HEK293 (cell line): Measurements from ENCODE around the gene TRIM7.
"Not testable (repeated sequence)": the region's sequence is repeated elsewhere in the genome, so short reads cannot be mapped to it uniquely, and the experiment has no call there.

Experiments
- CTCF ChIA-PET: fragments of 350-600 bp; formaldehyde crosslinking; extraction: SDS; loops from one replicate; lab custom pipeline; 2021; ENCODE audit warnings: antibody characterized with exemption; lab: Yijun Ruan, JAX
- POLR2A ChIA-PET: fragments of 300-600 bp; formaldehyde crosslinking; extraction: SDS; loops from one replicate; lab custom pipeline; 2020; ENCODE audit warnings: antibody characterized with exemption, inconsistent platforms; lab: Yijun Ruan, JAX
- H3K27ac ChIP-seq: fragments of 200-500 bp; sonication (Bioruptor generic); 2 replicates; pipeline ENCODE4 v1.5.1; 2014; ENCODE audit warnings: low read depth, low read length, control low read depth, inconsistent platforms; ENCODE audit errors: extremely low read depth
- H3K36me3 ChIP-seq, 2 experiments: fragments of 200-500 bp in 1 of 2; sonication (Bioruptor generic) in 1 of 2; 1 replicate in 1 of 2; 2 replicates in 1 of 2; pipeline ENCODE4 v1.5.1; 2014 to 2017; ENCODE audit warnings: inconsistent platforms in 2 of 2, low read length in 2 of 2; ENCODE audit not compliant: control insufficient read depth in 2 of 2, insufficient read depth in 1 of 2
- H3K4me1 ChIP-seq: fragments of 200-500 bp; sonication (Bioruptor generic); 2 replicates; pipeline ENCODE4 v1.5.1; 2014; ENCODE audit warnings: mild to moderate bottlenecking, low read length, inconsistent platforms; ENCODE audit not compliant: control insufficient read depth, insufficient read depth
- H3K4me3 ChIP-seq: 2 replicates; pipeline ENCODE4 v1.5.1; 2011; ENCODE audit warnings: low read depth, mild to moderate bottlenecking, control low read depth, low read length, moderate library complexity
- H3K9me3 ChIP-seq: fragments of 200-500 bp; sonication (Bioruptor generic); 2 replicates; pipeline ENCODE4 v1.5.1; 2014; ENCODE audit warnings: low read depth, low read length, inconsistent platforms; ENCODE audit not compliant: control insufficient read depth, insufficient read depth
- IKZF3 ChIP-seq: fragments of 450-650 bp; IDR thresholded peaks from 2 replicates; pipeline ENCODE4 v1.5.0; 2018; ENCODE audit warnings: missing biosample characterization, mild to moderate bottlenecking, missing genetic modification characterization, moderate library complexity
- OSR2 ChIP-seq: fragments of 450-650 bp; formaldehyde crosslinking; IDR thresholded peaks from 2 replicates; pipeline ENCODE4 v1.5.1; 2016; ENCODE audit warnings: missing biosample characterization, missing genetic modification characterization
- SP3 ChIP-seq: fragments of 450-650 bp; formaldehyde crosslinking; IDR thresholded peaks from 2 replicates; pipeline ENCODE4 v1.5.1; 2016; ENCODE audit warnings: missing biosample characterization, missing genetic modification characterization
- SP7 ChIP-seq: fragments of 450-650 bp; formaldehyde crosslinking; IDR thresholded peaks from 2 replicates; pipeline ENCODE4 v1.5.1; 2016; ENCODE audit warnings: missing biosample characterization, missing genetic modification characterization
- ZBTB17 ChIP-seq: fragments of 450-650 bp; formaldehyde crosslinking; IDR thresholded peaks from 2 replicates; pipeline ENCODE4 v1.5.1; 2016; ENCODE audit warnings: missing biosample characterization, missing genetic modification characterization
- ZBTB21 ChIP-seq: fragments of 450-650 bp; formaldehyde crosslinking; IDR thresholded peaks from 2 replicates; pipeline ENCODE4 v1.5.1; 2017; ENCODE audit warnings: missing biosample characterization, missing genetic modification characterization
- ZBTB26 ChIP-seq: fragments of 450-650 bp; formaldehyde crosslinking; optimal IDR thresholded peaks from 2 replicates; pipeline ENCODE3; 2016; ENCODE audit warnings: missing biosample characterization, mild to moderate bottlenecking, missing genetic modification characterization
- ZNF24 ChIP-seq: fragments of 450-650 bp; formaldehyde crosslinking; IDR thresholded peaks from 2 replicates; pipeline ENCODE4 v1.5.1; 2016; ENCODE audit warnings: missing biosample characterization, missing genetic modification characterization
- ZNF341 ChIP-seq: fragments of 450-650 bp; formaldehyde crosslinking; IDR thresholded peaks from 2 replicates; pipeline ENCODE4; 2016; ENCODE audit warnings: low read depth, missing biosample characterization, missing genetic modification characterization
- ZNF530 ChIP-seq: fragments of 450-650 bp; formaldehyde crosslinking; IDR thresholded peaks from 2 replicates; pipeline ENCODE4 v1.5.1; 2016; ENCODE audit warnings: low read depth, missing biosample characterization, missing genetic modification characterization
- ZNF571 ChIP-seq: fragments of 450-650 bp; formaldehyde crosslinking; IDR thresholded peaks from 2 replicates; pipeline ENCODE4 v1.5.0; 2017; ENCODE audit warnings: missing biosample characterization, missing genetic modification characterization
- ZNF600 ChIP-seq: fragments of 450-650 bp; formaldehyde crosslinking; IDR thresholded peaks from 2 replicates; pipeline ENCODE4 v1.5.1; 2016; ENCODE audit warnings: missing biosample characterization, missing genetic modification characterization
- ZNF610 ChIP-seq: fragments of 450-650 bp; formaldehyde crosslinking; IDR thresholded peaks from 2 replicates; pipeline ENCODE4 v1.5.1; 2016; ENCODE audit warnings: missing biosample characterization, missing genetic modification characterization, borderline replicate concordance
- ZNF621 ChIP-seq: fragments of 450-650 bp; formaldehyde crosslinking; IDR thresholded peaks from 2 replicates; pipeline ENCODE4 v1.5.1; 2017; ENCODE audit warnings: missing biosample characterization, missing genetic modification characterization
- ZNF629 ChIP-seq: fragments of 450-650 bp; formaldehyde crosslinking; IDR thresholded peaks from 2 replicates; pipeline ENCODE4 v1.5.1; 2017; ENCODE audit warnings: missing biosample characterization, missing genetic modification characterization
- ZXDB ChIP-seq: fragments of 450-650 bp; formaldehyde crosslinking; IDR thresholded peaks from 2 replicates; pipeline ENCODE4 v1.5.1; 2016; ENCODE audit warnings: missing biosample characterization, missing genetic modification characterization
- TF ChIP-seq, protein P1 (sequence below): fragments of 450-650 bp; formaldehyde crosslinking; IDR thresholded peaks from 2 replicates; pipeline ENCODE4 v1.5.1; 2016; ENCODE audit warnings: missing biosample characterization, missing genetic modification characterization, borderline replicate concordance

Gene TRIM7

DNA sequence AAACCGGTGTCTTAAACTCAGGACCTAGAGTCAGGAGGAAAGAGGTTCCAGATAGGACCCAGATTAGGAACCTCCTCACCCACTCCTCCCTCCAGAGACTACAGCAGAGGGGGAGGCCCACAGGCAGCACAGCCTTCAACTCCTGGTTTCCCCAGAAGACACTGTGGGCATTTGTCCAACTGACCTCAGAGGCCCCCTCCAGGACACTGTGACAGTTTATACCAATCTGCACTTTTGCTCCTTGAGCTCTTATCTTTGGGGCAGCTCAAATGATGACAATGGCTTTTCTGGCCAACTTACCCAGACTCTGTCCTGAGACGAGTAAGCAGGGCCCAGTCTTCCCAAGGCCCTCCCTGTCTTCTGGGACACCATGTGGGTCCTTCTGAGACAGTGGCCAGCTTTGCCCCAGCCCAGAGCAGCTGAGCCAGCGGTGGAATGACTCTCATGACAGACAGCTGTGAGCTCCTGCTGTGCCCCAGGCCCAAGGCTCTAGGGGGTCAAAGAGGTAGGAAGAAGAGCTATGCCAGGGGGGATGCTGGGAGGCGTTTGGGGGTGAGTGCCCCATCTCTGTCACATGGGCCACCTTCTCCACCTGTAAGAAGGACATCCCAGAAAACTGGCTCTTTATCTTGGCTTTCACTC lies 43.3 kb downstream of the TRIM7 start:
- H3K9me3 ChIP-seq, result no peaks in the 10 kb centered on the region
- no peaks in the 10 kb centered on the region for H3K36me3 ChIP-seq
- TF ChIP-seq ZNF571 (tag by site-specific recombination), result no peak
- peak; percentile 93 for TF ChIP-seq ZNF341 (tag by site-specific recombination)
- TF ChIP-seq ZBTB17 (tag by site-specific recombination), result no peak; the same call in 1 of the 2 replicates
- TF ChIP-seq ZNF530 (tag by site-specific recombination), result no peak
- 0 out of 2 replicates have a peak, but pooled peaks have one; percentile 7 for TF ChIP-seq ZNF24 (tag by site-specific recombination)
- TF ChIP-seq, protein P1, sequence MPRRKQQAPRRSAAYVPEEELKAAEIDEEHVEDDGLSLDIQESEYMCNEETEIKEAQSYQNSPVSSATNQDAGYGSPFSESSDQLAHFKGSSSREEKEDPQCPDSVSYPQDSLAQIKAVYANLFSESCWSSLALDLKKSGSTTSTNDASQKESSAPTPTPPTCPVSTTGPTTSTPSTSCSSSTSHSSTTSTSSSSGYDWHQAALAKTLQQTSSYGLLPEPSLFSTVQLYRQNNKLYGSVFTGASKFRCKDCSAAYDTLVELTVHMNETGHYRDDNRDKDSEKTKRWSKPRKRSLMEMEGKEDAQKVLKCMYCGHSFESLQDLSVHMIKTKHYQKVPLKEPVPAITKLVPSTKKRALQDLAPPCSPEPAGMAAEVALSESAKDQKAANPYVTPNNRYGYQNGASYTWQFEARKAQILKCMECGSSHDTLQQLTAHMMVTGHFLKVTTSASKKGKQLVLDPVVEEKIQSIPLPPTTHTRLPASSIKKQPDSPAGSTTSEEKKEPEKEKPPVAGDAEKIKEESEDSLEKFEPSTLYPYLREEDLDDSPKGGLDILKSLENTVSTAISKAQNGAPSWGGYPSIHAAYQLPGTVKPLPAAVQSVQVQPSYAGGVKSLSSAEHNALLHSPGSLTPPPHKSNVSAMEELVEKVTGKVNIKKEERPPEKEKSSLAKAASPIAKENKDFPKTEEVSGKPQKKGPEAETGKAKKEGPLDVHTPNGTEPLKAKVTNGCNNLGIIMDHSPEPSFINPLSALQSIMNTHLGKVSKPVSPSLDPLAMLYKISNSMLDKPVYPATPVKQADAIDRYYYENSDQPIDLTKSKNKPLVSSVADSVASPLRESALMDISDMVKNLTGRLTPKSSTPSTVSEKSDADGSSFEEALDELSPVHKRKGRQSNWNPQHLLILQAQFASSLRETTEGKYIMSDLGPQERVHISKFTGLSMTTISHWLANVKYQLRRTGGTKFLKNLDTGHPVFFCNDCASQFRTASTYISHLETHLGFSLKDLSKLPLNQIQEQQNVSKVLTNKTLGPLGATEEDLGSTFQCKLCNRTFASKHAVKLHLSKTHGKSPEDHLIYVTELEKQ (tag by site-specific recombination), result no peak
- TF ChIP-seq ZNF610 (tag by site-specific recombination), result no peak
- no peak for TF ChIP-seq ZBTB26
- TF ChIP-seq OSR2 (tag by site-specific recombination), result no peak
- no peak for TF ChIP-seq ZNF621 (tag by site-specific recombination)
- H3K4me1 ChIP-seq, result peaks cover 4% of the 10 kb centered on the region
- H3K27ac ChIP-seq, result peak overlapping the region; percentile 57
- CTCF ChIA-PET, result no interaction called here
- no peak overlapping the region for H3K4me3 ChIP-seq
- POLR2A ChIA-PET, result interaction anchor here (0.8 kb wide), 1 partner anchor 62 kb away, joined by 3 read pairs; the partner anchor contains the start of gene TRIM41

GRCh38 chr5:181160755-181161533 lies 44.1 kb downstream of the TRIM7 start:
- TF ChIP-seq ZBTB17 (tag by site-specific recombination), result peak; percentile 54
- peak; percentile 82 for TF ChIP-seq ZNF629 (tag by site-specific recombination)
- 0 out of 2 replicates have a peak, but pooled peaks have one; percentile 18 for TF ChIP-seq SP7 (tag by site-specific recombination)
- TF ChIP-seq ZNF24 (tag by site-specific recombination), result 0 out of 2 replicates have a peak, but pooled peaks have one; percentile 30
- TF ChIP-seq, protein P1 (tag by site-specific recombination), result 0 out of 2 replicates have a peak, but pooled peaks have one; percentile 7
- peak; percentile 60; the same call in 1 of the 2 replicates for TF ChIP-seq ZBTB21 (tag by site-specific recombination)
- peak; percentile 74 for TF ChIP-seq IKZF3 (tag by site-specific recombination)
- 0 out of 2 replicates have a peak, but pooled peaks have one; percentile 22 for TF ChIP-seq ZNF600 (tag by site-specific recombination)
- TF ChIP-seq SP3, result peak; percentile 31; the same call in 1 of the 2 replicates
- 0 out of 2 replicates have a peak, but pooled peaks have one; percentile 20 for TF ChIP-seq ZXDB (tag by site-specific recombination)
- POLR2A ChIA-PET, result interaction anchor here (0.8 kb wide), 1 partner anchor 63 kb away, joined by 3 read pairs; the partner anchor contains the start of gene TRIM41
- H3K4me3 ChIP-seq, result peak overlapping the region; percentile 1; the same call in 1 of the 2 replicates
- H3K9me3 ChIP-seq, H3K36me3 ChIP-seq, H3K4me1 ChIP-seq: not testable (repeated sequence)
- CTCF ChIA-PET, result interaction anchor here (1.2 to 1.4 kb wide), 2 partner anchors 12 to 292 kb away, joined by 3 to 7 read pairs; no protein-coding TSS in a partner anchor
- H3K27ac ChIP-seq, result peak overlapping the region; percentile 57
